NCI-H1048 (cell line): ENCODE data around the gene STKLD1.
"Not testable (repeated sequence)": the region's sequence is repeated elsewhere in the genome, so short reads cannot be mapped to it uniquely, and the experiment has no call there.

ENCODE experiments used
- DNase-seq: peaks from one replicate; lab custom pipeline; 2025; lab: John Stamatoyannopoulos, UW

Gene STKLD1

DNA sequence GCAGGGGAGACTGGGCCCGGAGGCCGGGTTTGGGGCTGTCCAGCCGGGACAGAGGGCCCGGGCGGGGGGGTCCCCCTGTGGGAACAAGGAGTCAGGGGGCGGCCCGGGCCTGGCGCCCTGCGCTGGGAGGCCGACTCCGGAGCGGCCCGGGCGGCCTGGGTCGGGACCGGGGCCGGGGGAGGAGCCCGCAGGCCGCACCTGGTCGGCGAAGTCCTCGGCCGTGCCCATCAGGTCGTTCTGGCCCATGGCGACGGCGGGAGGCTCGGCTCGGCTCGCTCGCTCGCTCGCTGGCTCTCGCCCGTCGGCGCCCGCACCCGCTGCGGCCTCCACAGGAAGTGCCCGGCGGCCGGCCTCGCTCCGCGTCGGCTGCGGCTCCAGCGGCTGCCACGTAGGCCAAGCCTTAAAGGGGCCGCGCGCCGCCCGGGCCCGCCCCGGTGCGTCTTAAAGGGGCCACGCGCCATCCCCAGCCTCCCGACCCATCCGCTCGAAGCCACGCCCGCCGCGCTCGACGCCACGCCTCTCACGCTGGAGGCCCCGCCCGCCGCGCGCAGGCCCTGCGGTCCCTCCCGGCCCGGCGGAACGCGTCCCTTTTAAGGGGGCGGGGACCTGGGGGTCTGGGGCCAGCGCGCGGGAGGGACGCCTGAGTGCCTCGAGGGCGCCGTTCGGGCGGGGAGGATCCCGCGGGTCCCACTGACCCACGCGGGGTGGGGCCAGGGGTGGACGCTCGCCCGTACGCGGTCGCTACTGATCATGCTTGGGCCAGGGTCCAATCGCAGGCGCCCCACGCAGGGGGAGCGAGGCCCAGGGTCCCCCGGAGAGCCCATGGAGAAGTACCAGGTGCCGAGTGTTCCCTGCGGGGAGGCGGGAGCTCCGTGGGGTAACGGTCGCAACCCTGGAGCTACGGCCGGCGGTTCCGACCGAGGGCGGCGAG is at the start of gene STKLD1, which contains the start of gene SURF4:
STKLD1 (plus strand) TSS at position 643 of the 931 bp plus-strand sequence; CDS start at position 751, 108 bp downstream.
SURF4 (minus strand) TSS at position 337 of the 931 bp plus-strand sequence; CDS start at position 246, 91 bp downstream.
- peak; percentile 87 for DNase-seq

- not testable (repeated sequence) for DNase-seq
These were observed 49.1 kb upstream of the STKLD1 start for GRCh38 chr9:133327021-133327420.

DNA sequence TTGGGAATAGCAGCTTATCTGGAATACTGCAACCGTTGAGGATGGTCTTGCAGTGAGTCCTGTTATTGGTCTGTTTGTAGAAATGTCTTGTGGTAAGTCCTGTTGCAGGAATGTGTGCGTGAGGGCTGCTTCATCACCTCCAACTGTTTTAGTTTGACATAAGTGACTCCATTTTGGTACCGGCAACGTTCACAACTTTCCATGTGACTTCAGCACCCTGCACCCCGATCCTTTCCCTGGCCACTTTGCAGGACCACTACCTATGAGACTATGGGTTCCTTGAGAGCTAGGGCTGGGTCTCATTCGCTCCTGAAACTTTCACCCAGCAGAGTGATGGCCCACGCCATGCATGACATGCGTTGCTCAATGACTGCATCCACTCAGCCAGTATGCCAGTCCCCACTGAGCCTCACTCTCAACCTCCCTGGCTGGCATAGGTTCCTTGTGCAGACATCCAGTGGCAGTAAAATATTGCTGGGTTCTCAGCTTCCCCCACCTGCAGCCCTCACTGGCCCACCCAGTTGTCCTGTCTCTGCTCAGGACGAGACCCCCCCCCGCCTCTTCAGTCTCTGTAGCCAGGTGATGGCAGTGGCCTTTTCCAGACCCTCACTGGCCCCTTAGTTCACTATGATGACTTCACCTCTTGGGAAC is 48.2 kb upstream of the STKLD1 start:
- no peak for DNase-seq

GRCh38 chr9:133329306-133330156 is 46.6 kb upstream of the STKLD1 start:
- not testable (repeated sequence) for DNase-seq

GRCh38 chr9:133331221-133331620 is 44.9 kb upstream of the STKLD1 start:
- no peak for DNase-seq

DNA sequence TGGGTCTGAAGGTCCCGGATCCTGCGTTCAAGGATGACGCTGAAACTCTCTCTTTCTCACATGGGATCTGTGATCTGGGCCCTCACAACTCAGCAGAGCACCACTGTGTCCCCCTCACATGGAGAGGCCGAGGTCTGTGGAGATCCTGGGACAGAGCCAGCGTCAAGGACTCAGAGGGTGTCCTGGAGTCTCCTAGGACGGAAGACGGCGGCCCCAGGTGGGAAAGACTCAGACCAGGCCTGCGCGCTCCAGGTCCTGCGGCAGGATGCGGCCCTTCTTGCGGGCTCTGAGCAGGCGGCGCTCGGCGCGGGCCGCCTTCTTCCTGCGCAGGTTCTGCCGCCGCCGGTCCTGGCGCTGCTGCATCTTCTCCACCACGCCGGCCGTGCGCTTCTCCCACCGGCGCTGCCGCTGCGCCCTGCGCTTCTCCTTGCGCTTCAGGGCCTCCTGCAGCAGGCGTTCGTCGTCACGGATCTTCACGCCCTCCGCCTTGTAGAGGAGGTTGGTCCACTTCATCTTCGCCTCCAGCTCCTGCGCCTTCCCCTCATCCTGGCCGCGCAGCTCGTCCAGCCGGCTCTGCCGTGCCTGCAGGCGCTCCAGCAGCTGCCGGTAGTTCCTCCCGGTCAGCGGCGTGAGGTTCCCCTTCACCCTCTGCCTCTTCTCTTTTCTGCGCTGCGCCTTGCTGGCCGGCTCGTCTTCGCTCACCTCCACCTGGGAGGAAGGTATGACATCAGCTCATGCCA is 44.4 kb upstream of the STKLD1 start:
- DNase-seq, result no peak

DNA sequence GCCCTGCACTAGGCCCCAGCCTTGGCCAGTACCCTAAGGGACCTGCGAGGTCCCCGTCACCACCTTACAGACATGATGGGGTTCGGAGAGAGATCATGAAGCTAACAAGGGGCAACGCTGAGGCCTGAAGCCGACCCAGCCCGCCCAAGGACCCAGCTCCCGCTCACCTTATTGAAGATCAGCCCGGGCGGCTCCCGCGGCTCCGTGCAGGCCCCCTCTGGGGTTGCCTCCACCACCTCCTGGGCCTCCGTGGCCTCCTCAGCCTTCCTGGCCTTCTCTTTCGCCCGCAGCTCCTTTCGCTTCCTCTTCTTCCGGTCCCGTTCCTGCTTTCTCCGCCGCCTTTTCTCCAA is 43.8 kb upstream of the STKLD1 start:
- no peak for DNase-seq

GRCh38 chr9:133333011-133333410 is 43.2 kb upstream of the STKLD1 start:
- no peak for DNase-seq

DNA sequence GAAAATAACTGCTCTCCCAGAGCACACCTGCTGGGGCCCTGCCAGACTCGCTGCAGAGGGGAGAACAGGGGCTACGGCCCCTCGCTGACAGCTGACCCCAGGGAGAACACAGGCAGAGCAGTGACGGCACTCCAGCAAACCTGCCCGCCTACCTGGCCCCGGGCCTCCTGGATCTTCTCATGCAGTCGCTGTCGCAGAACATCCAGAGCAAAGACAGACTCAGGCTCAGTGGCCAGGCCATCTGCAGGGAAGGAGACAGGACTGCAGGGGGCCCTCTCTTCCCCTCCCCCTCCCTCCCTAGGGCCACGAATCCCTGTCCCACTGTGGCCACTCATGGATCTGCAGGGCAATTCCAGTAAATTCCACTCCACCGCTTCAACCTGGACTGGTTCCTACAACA is 42.6 kb upstream of the STKLD1 start:
- DNase-seq, result no peak

DNA sequence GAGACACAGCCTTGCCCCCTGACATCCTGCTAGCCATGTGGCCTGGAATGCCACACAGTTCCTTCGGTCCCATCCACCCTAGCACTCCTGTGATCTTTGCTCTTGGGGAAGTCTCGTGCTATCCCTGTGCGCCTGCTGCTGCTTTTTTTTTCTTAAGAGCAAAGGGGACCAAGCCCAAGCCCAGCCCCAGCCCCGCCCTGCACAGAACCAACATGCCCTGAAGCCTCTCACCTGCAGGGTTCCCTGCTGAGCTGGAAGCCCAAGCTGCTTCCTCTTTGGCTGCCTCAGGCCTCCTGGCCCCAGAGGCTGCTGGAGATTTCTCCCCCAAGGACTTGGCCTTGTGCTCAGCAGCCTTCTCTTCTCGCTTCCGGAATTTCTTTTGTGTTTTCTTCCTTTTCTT is 42.0 kb upstream of the STKLD1 start:
- DNase-seq, result no peak

DNA sequence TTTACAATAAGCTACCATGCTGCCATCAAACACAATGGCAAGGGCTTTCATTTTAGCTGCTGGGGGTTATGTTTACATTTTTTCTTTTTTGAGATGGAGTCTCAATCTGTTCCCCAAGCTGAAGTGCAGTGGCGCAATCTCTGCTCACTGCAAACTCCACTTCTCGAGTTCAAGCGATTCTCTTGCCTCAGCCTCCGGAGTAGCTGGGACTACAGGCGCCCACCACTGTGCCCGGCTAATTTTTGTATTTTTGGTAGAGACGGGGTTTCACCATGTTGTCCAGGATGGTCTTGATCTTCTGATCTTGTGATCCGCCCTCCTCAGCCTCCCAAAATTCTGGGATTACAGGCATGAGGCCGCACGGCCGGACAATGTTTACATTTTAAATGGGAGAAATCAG is 41.3 kb upstream of the STKLD1 start:
- DNase-seq, result not testable (repeated sequence)

DNA sequence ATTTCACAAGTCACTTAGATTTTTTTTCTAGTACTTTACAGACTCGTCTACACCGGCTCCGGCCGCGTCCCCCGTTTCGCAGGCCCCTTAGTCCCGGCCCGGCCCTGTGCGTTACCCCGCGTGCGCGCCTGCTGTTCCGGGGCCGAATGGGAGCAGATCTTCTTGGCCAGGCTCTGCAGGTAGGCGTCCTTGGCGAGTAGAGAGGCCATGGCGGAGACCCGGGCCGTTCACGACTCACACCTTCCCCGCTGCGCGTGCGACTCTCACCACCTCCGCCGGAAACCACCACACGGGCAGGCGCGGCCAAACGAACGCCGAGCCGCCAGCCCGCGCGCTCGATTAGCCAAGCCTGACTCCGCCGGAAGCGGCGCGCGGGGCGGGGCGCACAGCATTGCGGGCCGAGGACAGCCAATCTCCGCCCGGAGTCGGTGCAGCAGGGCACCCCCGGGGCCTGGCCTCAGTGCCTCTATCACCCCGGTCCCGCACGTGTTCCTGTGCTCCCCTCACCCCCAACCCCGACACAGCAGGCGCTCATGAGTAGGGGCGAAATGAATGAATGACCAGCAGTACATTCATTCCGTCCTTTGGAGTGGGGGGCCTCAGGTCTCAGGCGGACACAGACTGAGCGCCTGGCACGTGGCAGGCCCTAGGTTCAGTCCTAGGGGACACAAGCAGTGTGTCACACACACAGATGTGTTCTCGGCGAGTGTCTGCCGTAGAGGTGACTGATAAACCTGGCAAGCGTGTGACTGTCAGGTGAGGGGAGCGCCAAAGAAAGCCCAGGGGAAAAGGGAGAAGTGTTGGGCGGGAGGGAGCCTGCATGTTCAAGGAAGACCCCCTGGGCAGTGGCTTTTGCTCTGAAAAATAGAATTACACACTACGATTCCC is 40.0 kb upstream of the STKLD1 start, which contains the start of gene SURF6:
SURF6 (minus strand) TSS at position 265 of the 888 bp plus-strand sequence; CDS start at position 209, 56 bp downstream.
- DNase-seq, result peak; percentile 68

DNA sequence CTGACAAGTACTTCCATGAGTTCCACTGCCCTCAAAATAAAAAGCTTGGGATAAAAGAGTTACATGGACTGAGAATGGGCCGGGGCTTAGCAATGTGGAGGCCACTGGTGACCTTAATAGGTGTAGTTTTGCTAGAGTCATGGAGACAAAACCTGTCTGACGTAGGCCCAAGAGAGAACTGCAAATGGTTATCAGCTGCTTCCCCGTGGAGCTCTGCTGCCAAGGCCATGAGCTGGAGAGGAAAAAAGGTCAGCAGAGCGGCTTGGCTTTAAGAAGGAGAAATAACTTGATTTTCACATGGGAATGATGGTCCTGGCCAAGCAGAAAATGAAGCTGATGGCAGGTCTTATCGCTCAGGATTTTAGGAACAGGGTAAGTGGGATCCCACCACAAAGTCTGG is 36.5 kb upstream of the STKLD1 start:
- DNase-seq, result no peak

DNA sequence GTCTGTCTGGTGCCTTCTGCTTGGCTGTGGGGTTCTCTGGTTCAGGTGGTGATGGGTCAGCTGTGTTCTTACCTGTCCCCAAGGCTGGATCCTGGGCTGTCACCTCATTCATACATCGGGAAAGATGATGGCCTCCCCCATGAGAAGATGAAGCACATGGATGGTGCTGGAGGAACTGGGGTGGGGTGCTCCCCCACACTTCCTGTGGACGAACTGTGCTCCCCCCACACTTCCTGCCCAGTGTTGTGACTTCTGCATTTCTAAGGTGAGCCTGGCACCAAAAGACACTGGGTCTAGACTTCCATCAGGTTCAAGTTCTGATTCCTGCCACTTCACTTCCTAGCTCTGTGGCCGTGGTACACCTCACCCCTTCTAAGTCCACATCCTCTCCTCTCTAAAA is 35.9 kb upstream of the STKLD1 start:
- DNase-seq, result no peak

- no peak for DNase-seq
These were observed 35.2 kb upstream of the STKLD1 start for GRCh38 chr9:133340916-133341315.

- no peak for DNase-seq
These were observed 34.6 kb upstream of the STKLD1 start for GRCh38 chr9:133341369-133342068.

DNA sequence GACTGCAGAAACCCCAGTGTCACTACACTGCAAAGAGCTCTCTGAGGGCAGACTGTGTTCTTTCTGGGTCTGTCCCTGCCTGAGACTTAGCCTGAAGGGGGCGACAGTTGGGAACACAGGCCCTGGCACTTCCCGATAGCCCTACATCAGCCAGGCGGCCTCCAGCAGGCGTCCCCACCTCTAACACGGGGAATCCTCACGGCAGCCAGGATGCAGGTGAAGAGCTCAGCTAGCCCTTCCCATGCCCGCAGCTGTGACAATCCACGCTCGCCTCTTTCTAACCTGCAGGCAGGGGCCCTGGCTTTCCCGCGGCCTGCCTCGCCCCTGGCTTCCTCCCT is 34.1 kb upstream of the STKLD1 start:
- DNase-seq, result no peak

DNA sequence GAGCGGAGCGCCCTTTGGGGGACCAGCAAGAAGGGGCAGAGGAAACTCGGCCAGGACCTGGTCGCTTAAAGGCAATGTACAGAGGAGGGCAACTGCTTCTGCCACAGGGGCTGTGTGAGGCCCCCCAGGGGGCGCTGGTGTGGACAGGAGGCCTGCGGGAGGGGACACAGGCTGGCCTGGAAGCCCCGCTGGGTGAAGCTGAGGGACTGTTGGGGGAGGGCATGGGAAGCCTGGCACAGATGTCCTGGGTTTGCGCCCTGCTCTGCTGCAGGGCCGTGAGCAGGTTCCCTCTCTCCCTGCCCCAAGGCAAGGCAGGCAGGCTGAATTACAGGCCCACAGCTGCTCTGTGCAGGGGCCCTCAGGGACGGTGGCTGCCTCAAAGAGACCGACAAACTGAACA is 33.6 kb upstream of the STKLD1 start:
- no peak for DNase-seq

DNA sequence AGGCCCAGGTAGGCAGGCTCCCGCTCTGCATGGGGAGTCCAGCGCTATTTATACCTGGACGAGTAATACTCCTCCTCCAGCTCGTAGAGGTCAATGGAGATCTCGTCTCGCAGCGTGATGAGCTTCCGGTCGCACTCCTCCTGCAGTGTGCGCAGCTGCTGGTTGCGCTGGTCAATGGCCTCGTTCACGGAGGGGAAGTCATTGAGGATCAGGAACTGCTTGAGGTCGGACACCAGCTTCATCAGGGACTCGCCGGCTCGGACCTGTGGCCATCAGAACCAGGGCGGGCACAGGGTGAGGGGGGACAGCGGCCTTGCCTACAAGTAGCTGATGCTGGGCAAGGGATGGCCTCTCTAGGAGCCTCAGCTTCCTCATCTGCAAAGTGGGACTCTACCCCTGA is 32.1 kb upstream of the STKLD1 start:
- DNase-seq, result no peak

DNA sequence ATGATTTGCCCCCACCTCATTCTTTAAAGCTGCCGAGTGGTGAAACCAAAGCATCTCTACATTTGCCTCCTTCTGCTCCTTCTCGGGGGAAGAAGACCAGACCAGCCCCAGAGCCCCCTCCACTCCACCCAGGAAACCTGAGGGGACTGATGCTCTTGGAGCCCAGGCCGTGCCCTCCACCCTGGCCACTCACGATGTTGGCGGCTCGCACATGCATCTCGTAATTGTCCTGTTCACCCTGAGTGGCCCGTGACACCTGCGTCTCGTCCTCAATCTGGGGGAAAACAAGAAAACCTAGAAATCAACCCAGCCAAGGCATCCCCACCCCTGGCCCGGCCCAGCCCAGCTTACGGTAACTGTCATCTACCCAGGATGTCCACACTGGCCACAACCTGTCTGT is 31.2 kb upstream of the STKLD1 start:
- no peak for DNase-seq
